Tibial nerve (tissue), 3 donors: ENCODE measurements around the gene NTM.

Experiments
- CTCF ChIP-seq, 5 experiments: fragments of 200-600 bp in 3 of 5; fragments of 450-650 bp in 2 of 5; sonication (generic) in 3 of 5; IDR thresholded peaks; one replicate each; pipeline ENCODE4 v1.5.1; 2016 to 2019; ENCODE audit warnings: antibody characterized with exemption in 5 of 5, mild to moderate bottlenecking in 3 of 5, moderate library complexity in 2 of 5
- POLR2A ChIP-seq, 2 donors: fragments of 450-650 bp; IDR thresholded peaks; one replicate each; pipeline ENCODE4 v1.6.1; 2017; ENCODE audit warnings: antibody characterized with exemption in 2 of 2, mild to moderate bottlenecking in 2 of 2, moderate library complexity in 2 of 2

GRCh38 chr11:132367293-132367692 lies 996.9 kb downstream of the NTM start:
- no peak for TF ChIP-seq POLR2A (IDR thresholded peaks at IDR 0.05)
- no peak for TF ChIP-seq CTCF (IDR thresholded peaks at IDR 0.05)
